PC-9 (cell line): ENCODE results near the gene NKAP. TPM values are rescaled to one million over a fixed set of nuclear protein-coding genes. Genes with fewer than 3 reads are reported as not detected.
A peak's percentile ranks its signal among the peaks of the same experiment; 100 is the strongest.

Experiments
- BruUV-seq: library from RNA; stranded (reverse); fragments of 400-500 nt; replicated peaks from 2 replicates; lab custom pipeline; 2021; lab: Mats Ljungman, UMichigan
- CTCF ChIA-PET: fragments of 300-600 bp; sonication (Branson Sonifier 250); formaldehyde crosslinking; loops from one replicate; lab custom pipeline; 2022; ENCODE audit warnings: antibody characterized with exemption; lab: Charles Lee
- POLR2A ChIA-PET: fragments of 300-600 bp; sonication (Branson Sonifier 250); formaldehyde crosslinking; loops from one replicate; lab custom pipeline; 2022; ENCODE audit warnings: antibody characterized with exemption; ENCODE audit not compliant: unreplicated experiment; lab: Charles Lee
- DNase-seq, 2 experiments: peaks; one replicate each; pipeline versions ENCODE4 v3.0.0 to v3.0.0-alpha.2; 2015 to 2022; ENCODE audit warnings: mixed read lengths in 1 of 2
- H2AFZ ChIP-seq: fragments of 200-600 bp; sonication (generic); 2 replicates; pipeline ENCODE4 v1.8.1; 2017; ENCODE audit warnings: antibody characterized with exemption
- H3F3A ChIP-seq: fragments of 200-600 bp; sonication (generic); 2 replicates; pipeline ENCODE4 v1.8.1; 2017; ENCODE audit warnings: antibody characterized with exemption, mild to moderate bottlenecking, low read depth; ENCODE audit not compliant: insufficient read depth
- H3K27ac ChIP-seq: fragments of 200-600 bp; sonication (generic); 2 replicates; pipeline ENCODE4 v1.6.1; 2016; ENCODE audit warnings: mixed run types
- H3K27me3 ChIP-seq: fragments of 200-600 bp; sonication (generic); 2 replicates; pipeline ENCODE4 v1.6.1; 2016; ENCODE audit warnings: low read depth, mixed run types; ENCODE audit not compliant: insufficient read depth
- H3K36me3 ChIP-seq: fragments of 200-600 bp; sonication (generic); 2 replicates; pipeline ENCODE4 v1.6.1; 2016; ENCODE audit warnings: low read depth, mixed run types
- H3K4me1 ChIP-seq: fragments of 200-600 bp; sonication (generic); replicated peaks from 2 replicates; pipeline ENCODE4 v1.6.1; 2016; ENCODE audit warnings: mixed run types; ENCODE audit not compliant: insufficient read depth
- H3K4me2 ChIP-seq: fragments of 200-600 bp; sonication (generic); 2 replicates; pipeline ENCODE4 v1.6.1; 2017; ENCODE audit warnings: mixed run types
- H3K4me3 ChIP-seq: fragments of 200-600 bp; sonication (generic); 2 replicates; pipeline ENCODE4 v1.6.1; 2016; ENCODE audit warnings: mixed run types
- H3K79me2 ChIP-seq: fragments of 200-600 bp; sonication (generic); 2 replicates; pipeline ENCODE4 v1.6.1; 2017; ENCODE audit warnings: low read depth, mixed run types
- H3K9me2 ChIP-seq: fragments of 200-600 bp; sonication (generic); 2 replicates; pipeline ENCODE4 v1.8.1; 2017; ENCODE audit warnings: mild to moderate bottlenecking; ENCODE audit not compliant: insufficient read depth
- H3K9me3 ChIP-seq: fragments of 200-600 bp; sonication (generic); 2 replicates; pipeline ENCODE4 v1.8.1; 2016; ENCODE audit warnings: low read depth; ENCODE audit not compliant: insufficient read depth
- H4K20me1 ChIP-seq: fragments of 200-600 bp; sonication (generic); 2 replicates; pipeline ENCODE4 v1.8.1; 2017; ENCODE audit not compliant: insufficient read depth
- EZH2 ChIP-seq: fragments of 200-600 bp; sonication (generic); IDR thresholded peaks from 2 replicates; pipeline ENCODE4 v1.8.0; 2017; ENCODE audit warnings: antibody characterized with exemption, low read depth
- intact Hi-C: fragments of 100-400 bp; cut with micrococcal nuclease; formaldehyde crosslinking; loops from one replicate; pipeline ENCODE4 v1.10.0; 2022; ENCODE audit not compliant: unreplicated experiment
- total RNA-seq: library from RNA; stranded (reverse); gene quantifications from 2 replicates; pipeline ENCODE4 v1.2.3, GENCODE V29; 2021
- TF ChIP-seq, protein P1 (sequence below): fragments of 200-600 bp; sonication (generic); conservative IDR thresholded peaks from 2 replicates; pipeline ENCODE4 v1.6.1; 2017; ENCODE audit warnings: mixed run types, antibody characterized with exemption, mild to moderate bottlenecking, moderate library complexity

Gene NKAP
- total RNA-seq, 1 experiment from 2014 or later: 18.6 TPM

DNA sequence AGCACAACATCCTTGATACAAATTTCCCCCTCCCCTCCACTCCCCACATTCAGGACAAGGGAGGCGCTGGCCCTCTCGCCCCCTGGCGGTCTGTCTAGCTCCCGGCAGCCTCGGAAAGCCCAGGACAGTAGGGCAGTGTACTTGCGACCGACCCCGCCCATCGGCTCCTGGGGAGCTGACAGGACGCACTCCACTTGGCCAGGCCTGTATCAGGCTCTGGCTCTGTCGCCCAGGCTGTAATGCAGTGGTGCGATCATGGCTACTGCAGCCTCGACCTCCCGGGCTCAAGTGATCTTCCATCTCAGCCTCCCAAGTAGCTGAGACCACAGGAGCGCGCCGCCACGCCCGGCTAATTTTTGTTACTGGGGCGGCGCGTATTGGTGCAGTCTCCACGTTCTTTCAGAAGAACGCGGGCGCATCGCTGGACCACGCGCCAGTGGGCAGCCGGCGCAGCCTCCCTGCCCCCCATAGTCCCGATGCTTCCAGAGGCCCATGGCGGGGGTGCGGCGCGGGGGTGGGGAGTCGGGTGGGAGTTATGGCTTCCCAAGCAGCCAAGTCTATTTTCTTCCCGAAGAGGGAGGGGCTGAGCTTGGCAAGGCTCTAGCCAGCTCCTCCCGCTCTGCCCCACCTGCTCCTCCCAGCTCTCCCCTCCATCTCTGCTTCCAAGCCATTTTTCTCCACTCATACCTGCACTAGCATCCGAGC lies 55.7 kb downstream of the NKAP start:
- intact Hi-C loops: loop anchor here (2.0 to 10.0 kb wide), 5 partner anchors 15 to 371 kb away; partner anchors contain the start of genes NKAP, NKRF and SEPTIN6
- H3K27ac ChIP-seq: no peak overlapping the region
- no peaks in the 10 kb centered on the region for H4K20me1 ChIP-seq
- POLR2A ChIA-PET: interaction anchor here (0.7 kb wide), 3 partner anchors 9 to 130 kb away, joined by 6 to 31 read pairs (median 8); partner anchors contain the start of gene SOWAHD
- no peak for TF ChIP-seq EZH2
- TF ChIP-seq, protein P1, sequence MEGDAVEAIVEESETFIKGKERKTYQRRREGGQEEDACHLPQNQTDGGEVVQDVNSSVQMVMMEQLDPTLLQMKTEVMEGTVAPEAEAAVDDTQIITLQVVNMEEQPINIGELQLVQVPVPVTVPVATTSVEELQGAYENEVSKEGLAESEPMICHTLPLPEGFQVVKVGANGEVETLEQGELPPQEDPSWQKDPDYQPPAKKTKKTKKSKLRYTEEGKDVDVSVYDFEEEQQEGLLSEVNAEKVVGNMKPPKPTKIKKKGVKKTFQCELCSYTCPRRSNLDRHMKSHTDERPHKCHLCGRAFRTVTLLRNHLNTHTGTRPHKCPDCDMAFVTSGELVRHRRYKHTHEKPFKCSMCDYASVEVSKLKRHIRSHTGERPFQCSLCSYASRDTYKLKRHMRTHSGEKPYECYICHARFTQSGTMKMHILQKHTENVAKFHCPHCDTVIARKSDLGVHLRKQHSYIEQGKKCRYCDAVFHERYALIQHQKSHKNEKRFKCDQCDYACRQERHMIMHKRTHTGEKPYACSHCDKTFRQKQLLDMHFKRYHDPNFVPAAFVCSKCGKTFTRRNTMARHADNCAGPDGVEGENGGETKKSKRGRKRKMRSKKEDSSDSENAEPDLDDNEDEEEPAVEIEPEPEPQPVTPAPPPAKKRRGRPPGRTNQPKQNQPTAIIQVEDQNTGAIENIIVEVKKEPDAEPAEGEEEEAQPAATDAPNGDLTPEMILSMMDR: peak; percentile 83
- no peaks in the 10 kb centered on the region for H3K9me3 ChIP-seq
- DNase-seq: peak; percentile 65 to 77
- H3K4me1 ChIP-seq: no peaks in the 10 kb centered on the region
- no peaks in the 10 kb centered on the region for H3K36me3 ChIP-seq
- H3K4me2 ChIP-seq: peak overlapping the region; percentile 88
- peak overlapping the region; percentile 66 for H3K4me3 ChIP-seq
- CTCF ChIA-PET: interaction anchor here (0.6 to 1.0 kb wide), 5 partner anchors 35 to 235 kb away, joined by 4 to 7 read pairs (median 4); partner anchors contain the start of gene RPL39
- H2AFZ ChIP-seq: peak overlapping the region; percentile 89
- peaks cover 5% of the 10 kb centered on the region; the same call in 1 of the 2 replicates for H3F3A ChIP-seq
- no TSS peak for BruUV-seq
- no peaks in the 10 kb centered on the region for H3K9me2 ChIP-seq
- H3K27me3 ChIP-seq: no peaks in the 10 kb centered on the region
- no peaks in the 10 kb centered on the region for H3K79me2 ChIP-seq

DNA sequence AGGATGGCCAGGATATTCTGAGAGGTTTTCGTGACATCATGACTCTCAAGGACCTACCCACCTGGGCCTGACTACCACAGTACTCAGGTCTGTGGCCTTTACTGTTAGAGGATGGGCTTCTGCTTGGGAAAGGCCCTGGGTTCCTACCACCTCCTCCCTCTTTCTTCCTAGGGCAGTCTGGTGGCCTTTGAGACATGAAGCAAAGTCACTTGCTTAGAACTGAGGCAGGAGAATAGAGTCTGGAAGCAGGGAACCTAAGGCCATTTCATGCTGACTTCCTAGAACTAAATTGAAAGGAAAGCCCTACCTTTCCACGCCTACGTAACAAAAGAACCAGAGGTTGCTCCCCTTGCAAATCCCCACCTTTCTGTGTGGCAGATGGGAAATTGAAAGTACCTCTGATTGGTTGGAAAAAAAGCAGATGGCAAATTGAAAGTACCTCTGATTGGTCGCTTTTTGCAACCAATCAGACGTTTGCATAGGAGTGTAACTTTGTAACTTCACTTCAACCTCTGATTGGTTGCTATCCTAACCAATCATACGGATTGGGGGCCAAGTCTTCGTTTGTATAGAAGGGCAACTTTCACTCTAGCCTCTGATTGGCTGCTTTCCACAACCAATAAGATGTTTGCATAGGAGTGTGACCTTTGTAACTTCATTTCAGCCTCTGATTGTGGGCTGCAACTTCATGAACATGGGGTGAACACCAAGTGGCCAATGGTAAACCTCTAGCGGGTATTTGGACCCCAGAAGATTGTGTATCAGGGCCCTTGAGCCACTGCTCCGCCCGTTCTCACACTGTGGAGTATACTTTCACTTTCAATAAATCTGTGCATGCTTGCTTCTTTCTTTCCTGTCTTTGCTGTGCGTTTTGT lies 57.8 kb downstream of the NKAP start:
- intact Hi-C loops: loop anchor here (2.0 to 10.0 kb wide), 5 partner anchors 13 to 368 kb away; partner anchors contain the start of genes NKAP, NKRF and SEPTIN6
- TF ChIP-seq, protein P1: no peak
- no peak for TF ChIP-seq EZH2
- no peaks in the 10 kb centered on the region for H4K20me1 ChIP-seq
- H3K4me3 ChIP-seq: no peak overlapping the region
- no peaks in the 10 kb centered on the region for H3K4me1 ChIP-seq
- peak overlapping the region; percentile 41 for H3K4me2 ChIP-seq
- CTCF ChIA-PET: no interaction called here
- no peak overlapping the region for H3K27ac ChIP-seq
- no peak overlapping the region for H2AFZ ChIP-seq
- no peaks in the 10 kb centered on the region for H3K9me3 ChIP-seq
- BruUV-seq: no TSS peak
- DNase-seq: peak; percentile 47 to 63
- no peaks in the 10 kb centered on the region for H3K27me3 ChIP-seq
- peaks cover 5% of the 10 kb centered on the region; the same call in 1 of the 2 replicates for H3F3A ChIP-seq
- no peaks in the 10 kb centered on the region for H3K9me2 ChIP-seq
- no peaks in the 10 kb centered on the region for H3K36me3 ChIP-seq
- no peaks in the 10 kb centered on the region for H3K79me2 ChIP-seq
- POLR2A ChIA-PET: interaction anchor here (0.7 kb wide), 1 partner anchor 94 kb away, joined by 18 read pairs; the partner anchor contains the start of gene RPL39
